ENCODE results near the gene KIF1C.

DNA sequence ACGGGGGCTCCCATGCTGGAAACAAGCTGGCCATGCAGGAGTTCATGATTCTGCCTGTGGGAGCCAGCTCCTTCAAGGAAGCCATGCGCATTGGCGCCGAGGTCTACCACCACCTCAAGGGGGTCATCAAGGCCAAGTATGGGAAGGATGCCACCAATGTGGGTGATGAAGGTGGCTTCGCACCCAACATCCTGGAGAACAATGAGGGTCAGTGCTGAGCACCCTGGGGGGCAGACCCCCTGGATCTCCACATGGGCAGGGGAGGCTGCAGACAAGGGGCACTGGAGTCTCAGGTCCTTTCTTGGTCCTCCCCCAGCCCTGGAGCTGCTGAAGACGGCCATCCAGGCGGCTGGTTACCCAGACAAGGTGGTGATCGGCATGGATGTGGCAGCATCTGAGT lies 42.7 kb upstream of the KIF1C start:
- TF ChIP-seq, protein P1, sequence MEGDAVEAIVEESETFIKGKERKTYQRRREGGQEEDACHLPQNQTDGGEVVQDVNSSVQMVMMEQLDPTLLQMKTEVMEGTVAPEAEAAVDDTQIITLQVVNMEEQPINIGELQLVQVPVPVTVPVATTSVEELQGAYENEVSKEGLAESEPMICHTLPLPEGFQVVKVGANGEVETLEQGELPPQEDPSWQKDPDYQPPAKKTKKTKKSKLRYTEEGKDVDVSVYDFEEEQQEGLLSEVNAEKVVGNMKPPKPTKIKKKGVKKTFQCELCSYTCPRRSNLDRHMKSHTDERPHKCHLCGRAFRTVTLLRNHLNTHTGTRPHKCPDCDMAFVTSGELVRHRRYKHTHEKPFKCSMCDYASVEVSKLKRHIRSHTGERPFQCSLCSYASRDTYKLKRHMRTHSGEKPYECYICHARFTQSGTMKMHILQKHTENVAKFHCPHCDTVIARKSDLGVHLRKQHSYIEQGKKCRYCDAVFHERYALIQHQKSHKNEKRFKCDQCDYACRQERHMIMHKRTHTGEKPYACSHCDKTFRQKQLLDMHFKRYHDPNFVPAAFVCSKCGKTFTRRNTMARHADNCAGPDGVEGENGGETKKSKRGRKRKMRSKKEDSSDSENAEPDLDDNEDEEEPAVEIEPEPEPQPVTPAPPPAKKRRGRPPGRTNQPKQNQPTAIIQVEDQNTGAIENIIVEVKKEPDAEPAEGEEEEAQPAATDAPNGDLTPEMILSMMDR (conservative IDR thresholded peaks at IDR 0.05), result no peak
- TF ChIP-seq ZFX (IDR thresholded peaks at IDR 0.05), result no peak

Data from C4-2B (cell line).